Ovary (tissue), 9 donors: ENCODE data around the gene TP63. TPM values are rescaled to one million over a fixed set of nuclear protein-coding genes. Genes with fewer than 3 reads are reported as not detected.

Experiments used
- DNase-seq, 5 donors: peaks; one replicate each; pipeline ENCODE4 v3.0.0-alpha.2; 2019 to 2020
- H3K27ac ChIP-seq, 2 donors: fragments of 200-600 bp; one replicate each; pipeline versions ENCODE4 v1.5.1 to v1.8.0; 2019 to 2022
- H3K27me3 ChIP-seq: fragments of 200-600 bp; one replicate; pipeline ENCODE4 v1.8.0; 2022
- H3K36me3 ChIP-seq: fragments of 200-600 bp; sonication (generic); one replicate; pipeline ENCODE4 v1.5.1; 2019
- H3K4me1 ChIP-seq: one replicate; pipeline ENCODE4 v1.8.1; 2013; ENCODE audit warnings: mild to moderate bottlenecking, moderate library complexity; ENCODE audit not compliant: insufficient read depth
- H3K4me3 ChIP-seq: fragments of 200-600 bp; sonication (generic); one replicate; pipeline ENCODE4 v1.5.1; 2017
- H3K9me3 ChIP-seq, 2 donors: fragments of 200-600 bp in 1 of 2; sonication (generic) in 1 of 2; one replicate each; pipeline versions ENCODE4 v1.5.1 to v1.8.1; 2013 to 2019; ENCODE audit warnings: mild to moderate bottlenecking in 1 of 2, moderate library complexity in 1 of 2
- EP300 ChIP-seq: sonication (generic); formaldehyde crosslinking; IDR thresholded peaks from one replicate; pipeline ENCODE4 v1.6.1; 2017; ENCODE audit warnings: antibody characterized with exemption
- POLR2A ChIP-seq: fragments of 450-650 bp; IDR thresholded peaks from one replicate; pipeline ENCODE4 v1.6.1; 2017; ENCODE audit warnings: antibody characterized with exemption, mild to moderate bottlenecking, moderate library complexity
- WGBS, 3 donors: extraction: QIAGEN DNeasy Blood & Tissue Kit in 1 of 3; methylation state at CpG; one replicate each; pipeline versions ENCODE4 v1.1.5 to v1.1.7; 2013 to 2017; 5-methylcytosine and 5-hydroxymethylcytosine counted together
- intact Hi-C, 4 donors: fragments of 100-400 bp; cut with DNase I; formaldehyde crosslinking; loops; one replicate each; pipeline versions ENCODE4 v1.11.0 to v1.15.1; 2022 to 2023
- polyA plus RNA-seq, 2 donors: library from polyadenylated mRNA; stranded (reverse); fragments of 200-250 nt in 1 of 2; fragments of 350-450 nt in 1 of 2; fragmentation: Illumina TruSeq in 1 of 2; extraction: RNeasy Lipid Tissue Mini Kit (QIAGEN cat#74804) in 1 of 2; gene quantifications; one replicate each; pipeline ENCODE4 v1.2.3, GENCODE V29; 2013 to 2014
- total RNA-seq, 7 donors: library from RNA; depleted of rRNA in 2 of 7; stranded (reverse); fragments of >200 nt in 2 of 7; fragmentation: NEBNext Ultra II Directional in 3 of 7; extraction: Animal tissue kit (Norgen Biotek cat#: 25700) in 3 of 7; gene quantifications; one replicate each; pipeline versions ENCODE4 v1.1.0 to v1.2.4, GENCODE V29; 2016 to 2023
- TF ChIP-seq, protein P1 (sequence below), 3 donors: fragments of 450-650 bp in 2 of 3; fragments of 200-600 bp in 1 of 3; IDR thresholded peaks; one replicate each; pipeline versions ENCODE4 v1.5.1 to v1.8.0; 2016 to 2022; ENCODE audit warnings: antibody characterized with exemption in 3 of 3, mild to moderate bottlenecking in 1 of 3
- donor health status: DM: no; HTN: no; CAD: no; lungs with moderate emphysema.
- donor health status: DM: no; HTN: no; CAD: no.
- donor health status: Bipolar disorder and iron deficiency.
- donor health status: DM: yes; HTN: yes; CAD: no.
- donor health status: DM: no; HTN: no; CAD: no.
- donor health status: DM: yes; HTN: yes; CAD: no.

Gene TP63
- total and polyA plus RNA-seq, 9 donors, result 0.15 to 0.79 (median 0.22) TPM; not detected in 1

DNA sequence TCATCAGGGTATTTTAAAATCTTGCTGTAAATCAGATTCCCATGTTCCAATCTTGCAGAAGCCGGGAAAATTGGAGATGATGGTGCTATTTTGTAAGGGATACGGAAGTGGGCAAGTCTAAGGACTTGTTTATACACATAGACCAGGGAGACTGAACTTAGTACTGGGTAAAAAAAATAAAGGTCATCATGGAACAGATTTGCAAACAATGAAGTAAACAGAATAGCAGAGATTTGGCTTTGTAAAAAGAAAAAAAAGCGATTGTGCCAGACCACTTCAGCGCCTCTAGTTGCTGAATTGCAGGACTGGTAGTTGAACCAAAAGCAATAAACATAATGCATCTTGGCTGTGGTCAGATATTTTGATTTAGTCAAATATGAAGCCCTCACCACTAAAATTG lies 229.1 kb downstream of the TP63 start:
- TF ChIP-seq POLR2A (no peak), EP300 (no peak)
- TF ChIP-seq, protein P1, sequence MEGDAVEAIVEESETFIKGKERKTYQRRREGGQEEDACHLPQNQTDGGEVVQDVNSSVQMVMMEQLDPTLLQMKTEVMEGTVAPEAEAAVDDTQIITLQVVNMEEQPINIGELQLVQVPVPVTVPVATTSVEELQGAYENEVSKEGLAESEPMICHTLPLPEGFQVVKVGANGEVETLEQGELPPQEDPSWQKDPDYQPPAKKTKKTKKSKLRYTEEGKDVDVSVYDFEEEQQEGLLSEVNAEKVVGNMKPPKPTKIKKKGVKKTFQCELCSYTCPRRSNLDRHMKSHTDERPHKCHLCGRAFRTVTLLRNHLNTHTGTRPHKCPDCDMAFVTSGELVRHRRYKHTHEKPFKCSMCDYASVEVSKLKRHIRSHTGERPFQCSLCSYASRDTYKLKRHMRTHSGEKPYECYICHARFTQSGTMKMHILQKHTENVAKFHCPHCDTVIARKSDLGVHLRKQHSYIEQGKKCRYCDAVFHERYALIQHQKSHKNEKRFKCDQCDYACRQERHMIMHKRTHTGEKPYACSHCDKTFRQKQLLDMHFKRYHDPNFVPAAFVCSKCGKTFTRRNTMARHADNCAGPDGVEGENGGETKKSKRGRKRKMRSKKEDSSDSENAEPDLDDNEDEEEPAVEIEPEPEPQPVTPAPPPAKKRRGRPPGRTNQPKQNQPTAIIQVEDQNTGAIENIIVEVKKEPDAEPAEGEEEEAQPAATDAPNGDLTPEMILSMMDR (IDR thresholded peaks at IDR 0.05), result no peak

DNA sequence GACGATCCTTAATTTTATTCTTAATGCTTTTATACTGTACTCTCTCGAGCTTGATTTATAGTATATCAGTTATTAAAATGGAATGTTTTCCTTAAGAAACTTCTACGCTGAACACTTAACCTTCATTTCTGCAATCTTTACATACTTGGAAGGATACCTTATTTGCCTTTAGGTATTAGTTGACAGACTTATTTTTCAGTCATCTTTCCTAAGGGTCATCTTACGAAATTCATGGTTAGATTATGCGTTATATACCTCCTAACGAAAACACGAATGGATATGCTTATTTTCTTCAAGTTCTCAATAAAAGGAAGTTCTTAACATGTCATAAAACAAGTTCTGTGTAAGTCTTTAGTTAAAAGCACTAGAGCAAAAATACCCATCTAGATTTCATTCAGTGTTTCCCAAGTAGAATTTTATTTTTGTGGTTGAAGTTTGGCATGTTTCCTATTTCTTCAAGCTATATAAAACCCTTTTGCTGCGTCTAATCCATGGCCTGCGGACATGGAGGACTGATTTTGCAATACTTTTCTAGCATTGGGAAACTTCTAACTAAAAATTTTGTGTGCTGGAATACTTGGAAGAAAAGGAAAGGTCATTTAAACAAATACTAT lies 231.3 kb downstream of the TP63 start:
- no peak for DNase-seq
- no peak overlapping the region for H3K4me3 ChIP-seq
- H3K4me1 ChIP-seq, result no peaks in the 10 kb centered on the region
- TF ChIP-seq POLR2A (no peak), EP300 (no peak)
- TF ChIP-seq, protein P1 (IDR thresholded peaks at IDR 0.05), result no peak
- H3K36me3 ChIP-seq, result no peaks in the 10 kb centered on the region
- no peaks in the 10 kb centered on the region for H3K27me3 ChIP-seq
- H3K27ac ChIP-seq, result no peak overlapping the region
- 63 to 85% (median 84%) methylated on average over 9 of the region's 9 CpGs for WGBS, 3 donors
- H3K9me3 ChIP-seq, result no peaks in the 10 kb centered on the region
- intact Hi-C loops, result no loop called here

More for the DNA sequence above, 229.1 kb downstream of the TP63 start:
- no peaks in the 10 kb centered on the region for H3K4me1 ChIP-seq
- no peak overlapping the region for H3K4me3 ChIP-seq
- H3K27me3 ChIP-seq, result no peaks in the 10 kb centered on the region
- DNase-seq, result no peak
- 87 to 92% (median 89%) methylated on average over 4 of the region's 4 CpGs for WGBS, 3 donors
- H3K9me3 ChIP-seq, result no peaks in the 10 kb centered on the region
- intact Hi-C loops, result no loop called here
- no peak overlapping the region for H3K27ac ChIP-seq
- no peaks in the 10 kb centered on the region for H3K36me3 ChIP-seq

DNA sequence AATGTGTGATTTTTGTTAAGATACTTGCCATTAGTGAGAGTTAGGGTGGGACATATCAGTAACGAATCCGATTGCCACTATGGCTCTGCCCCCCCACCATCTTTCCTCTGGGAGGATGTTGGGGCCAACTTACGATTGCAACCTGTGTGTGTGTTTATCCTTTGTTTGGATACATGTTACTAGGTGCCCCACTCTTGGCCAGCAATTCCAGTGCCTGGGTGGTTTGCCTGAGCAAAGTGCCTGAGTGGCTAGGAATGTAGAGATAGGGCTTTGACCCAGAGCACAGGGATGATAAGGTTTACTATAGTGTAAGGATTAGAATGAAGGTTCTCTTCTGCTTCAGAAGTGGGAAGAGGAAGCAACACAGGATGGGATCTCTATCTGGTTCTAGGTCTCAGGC lies 231.8 kb downstream of the TP63 start:
- TF ChIP-seq POLR2A, result no peak
- TF ChIP-seq, protein P1 (IDR thresholded peaks at IDR 0.05), result no peak
- TF ChIP-seq EP300, result no peak
- intact Hi-C loops, result no loop called here
- no peaks in the 10 kb centered on the region for H3K4me1 ChIP-seq
- H3K9me3 ChIP-seq, result no peaks in the 10 kb centered on the region
- H3K27ac ChIP-seq, result no peak overlapping the region
- no peak for DNase-seq
- WGBS, 3 donors, result 76 to 86% (median 85%) methylated on average over 3 of the region's 3 CpGs
- no peaks in the 10 kb centered on the region for H3K27me3 ChIP-seq
- H3K4me3 ChIP-seq, result no peak overlapping the region
- H3K36me3 ChIP-seq, result no peaks in the 10 kb centered on the region

DNA sequence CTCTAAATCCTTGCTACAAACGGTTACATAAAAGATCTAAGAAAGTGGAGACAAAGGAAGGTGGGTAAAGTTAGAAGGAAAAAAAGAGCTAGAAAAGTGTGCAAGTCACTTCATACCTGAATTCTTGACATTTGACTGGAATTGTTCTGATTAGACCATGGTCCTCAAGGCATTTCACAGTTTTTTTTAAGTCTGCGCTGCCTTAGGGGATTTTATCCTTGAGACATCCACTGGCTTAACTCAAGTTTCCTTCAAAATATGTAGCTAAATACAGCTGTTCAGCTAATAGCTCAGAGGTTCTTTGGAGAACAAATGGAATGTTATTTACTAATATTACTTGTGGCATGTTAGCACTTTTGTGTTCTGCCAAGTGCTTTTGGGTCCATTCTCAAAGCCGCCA lies 236.9 kb downstream of the TP63 start:
- DNase-seq, result no peak
- H3K9me3 ChIP-seq, result no peaks in the 10 kb centered on the region
- H3K4me1 ChIP-seq, result no peaks in the 10 kb centered on the region
- TF ChIP-seq EP300 (no peak), POLR2A (no peak)
- TF ChIP-seq, protein P1 (IDR thresholded peaks at IDR 0.05), result no peak
- 81 to 91% (median 88%) methylated on average over 3 of the region's 3 CpGs for WGBS, 3 donors
- H3K27ac ChIP-seq, result no peak overlapping the region
- no peak overlapping the region for H3K4me3 ChIP-seq
- intact Hi-C loops, result loop anchor here in 1 of 4 donors (5.0 kb wide), 1 partner anchor 1771 kb away; no protein-coding TSS in a partner anchor
- no peaks in the 10 kb centered on the region for H3K27me3 ChIP-seq
- H3K36me3 ChIP-seq, result no peaks in the 10 kb centered on the region
